Measurements from ENCODE around the gene SEC16A. TPM values are rescaled to one million over a fixed set of nuclear protein-coding genes. Genes with fewer than 3 reads are reported as not detected.

SEC16A gene
- 10 to 100 TPM; 69.4 to 71.2 TPM for total RNA-seq

GRCh38 chr9:136482793-136483588, at the start of gene SEC16A:
TSS of gene SEC16A (minus strand) at chr9:136483040. CDS start at chr9:136477615, 5,425 bp downstream.
- Mint-ChIP-seq H3K27me3 (no peaks in the 10 kb centered on the region), H3K4me1 (peaks cover 29% of the 10 kb centered on the region), H3K9me3 (no peaks in the 10 kb centered on the region), H3K36me3 (peaks cover 8% of the 10 kb centered on the region), H3K4me3 (peak within 1 kb of the TSS; percentile 98), H3K27ac (peak within 1 kb of the TSS; percentile 99)
- DNase-seq = peak; percentile 100

GRCh38 chr9:136531904-136532798, 49.3 kb upstream of the SEC16A start:
- Mint-ChIP-seq H3K36me3 (peaks cover 16% of the 10 kb centered on the region), H3K9me3 (no peaks in the 10 kb centered on the region), H3K4me1 (peaks cover 31% of the 10 kb centered on the region), H3K4me3 (peak overlapping the region; percentile 67), H3K27me3 (no peaks in the 10 kb centered on the region), H3K27ac (peak overlapping the region; percentile 91)
- no peak for DNase-seq

DNA sequence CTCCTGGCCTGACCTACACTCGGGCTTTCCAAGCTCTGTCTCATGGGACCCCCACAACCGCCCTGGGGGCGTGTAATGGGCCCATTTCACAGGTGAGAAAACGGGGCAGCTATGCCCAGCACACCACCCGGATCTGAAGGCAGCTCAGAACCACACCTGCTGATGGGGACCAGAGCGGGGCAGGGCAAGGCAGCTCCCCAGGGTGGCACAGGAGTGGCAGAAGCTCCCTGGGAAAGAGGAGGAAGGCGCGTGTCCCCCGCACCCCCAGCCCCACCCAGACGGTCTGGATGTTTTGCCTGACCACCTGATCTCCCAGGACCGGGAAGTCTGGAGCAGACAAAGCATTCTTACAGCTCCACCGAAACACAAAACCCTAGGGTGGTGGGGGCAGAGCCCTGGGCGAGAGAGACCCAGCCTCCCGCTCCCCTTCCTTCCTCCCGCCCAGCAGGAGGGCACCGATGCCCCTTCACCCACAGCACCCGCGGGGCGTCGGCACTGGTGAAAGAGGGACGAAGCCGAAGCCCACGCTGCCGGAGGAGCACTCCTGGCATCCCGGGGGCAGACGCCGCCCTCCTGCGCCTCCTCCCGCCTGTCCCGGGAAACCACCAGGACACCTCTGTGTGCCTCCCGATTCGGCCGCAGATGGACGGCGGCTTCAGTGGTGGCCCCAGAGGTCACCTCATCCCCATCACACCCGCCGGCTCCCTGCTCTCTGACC, 48.5 kb upstream of the SEC16A start:
- no peak for DNase-seq
- H3K27ac Mint-ChIP-seq = no peak overlapping the region
- H3K4me1 Mint-ChIP-seq = peaks cover 30% of the 10 kb centered on the region
- H3K36me3 Mint-ChIP-seq = peaks cover 14% of the 10 kb centered on the region
- no peaks in the 10 kb centered on the region for H3K9me3 Mint-ChIP-seq
- H3K4me3 Mint-ChIP-seq = peak overlapping the region; percentile 4
- no peaks in the 10 kb centered on the region for H3K27me3 Mint-ChIP-seq

DNA sequence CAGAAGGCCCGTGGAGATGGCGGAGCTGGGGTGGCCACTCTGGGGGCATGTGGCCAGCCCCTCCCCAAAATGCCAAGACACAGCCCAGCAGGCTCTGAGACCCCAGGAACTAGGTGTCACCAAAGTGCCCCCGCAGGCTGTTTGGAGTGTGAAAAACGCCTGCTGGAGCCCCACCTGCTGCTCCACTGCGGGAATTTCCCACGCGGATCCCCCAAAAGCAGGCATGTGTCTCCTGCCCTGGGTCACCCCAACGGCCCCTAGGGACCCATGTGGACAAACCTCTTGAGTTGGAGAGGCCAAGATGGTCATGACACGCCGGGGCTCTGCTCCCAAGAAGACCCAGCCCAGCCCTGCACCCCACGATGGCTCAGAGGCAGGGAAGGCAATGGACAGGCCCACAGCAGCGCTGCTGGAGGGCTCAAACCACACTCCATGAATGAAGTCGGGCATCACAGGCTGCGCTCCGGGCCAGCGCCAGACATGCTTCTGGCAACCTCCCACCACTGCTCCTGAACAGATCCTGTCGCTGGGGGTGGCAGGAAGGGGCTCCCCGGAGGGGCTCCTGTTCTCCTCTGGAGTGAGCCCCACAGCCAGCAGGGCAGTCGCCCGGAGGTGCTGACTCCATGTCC, 47.7 kb upstream of the SEC16A start:
- H3K4me1 Mint-ChIP-seq = peaks cover 30% of the 10 kb centered on the region
- H3K9me3 Mint-ChIP-seq = no peaks in the 10 kb centered on the region
- H3K27ac Mint-ChIP-seq = no peak overlapping the region
- H3K36me3 Mint-ChIP-seq = peaks cover 14% of the 10 kb centered on the region
- DNase-seq = no peak
- no peaks in the 10 kb centered on the region for H3K27me3 Mint-ChIP-seq
- no peak overlapping the region for H3K4me3 Mint-ChIP-seq

GRCh38 chr9:136529516-136530460, 46.9 kb upstream of the SEC16A start:
- Mint-ChIP-seq H3K4me3 (no peak overlapping the region), H3K27me3 (no peaks in the 10 kb centered on the region), H3K36me3 (peaks cover 14% of the 10 kb centered on the region), H3K4me1 (peaks cover 30% of the 10 kb centered on the region), H3K27ac (no peak overlapping the region), H3K9me3 (no peaks in the 10 kb centered on the region)
- no peak for DNase-seq

- Mint-ChIP-seq H3K4me3 (no peak overlapping the region), H3K36me3 (peaks cover 9% of the 10 kb centered on the region), H3K9me3 (no peaks in the 10 kb centered on the region), H3K4me1 (peaks cover 23% of the 10 kb centered on the region), H3K27me3 (no peaks in the 10 kb centered on the region), H3K27ac (no peak overlapping the region)
- no peak for DNase-seq
These were observed 46.0 kb upstream of the SEC16A start for GRCh38 chr9:136528716-136529341.

DNA sequence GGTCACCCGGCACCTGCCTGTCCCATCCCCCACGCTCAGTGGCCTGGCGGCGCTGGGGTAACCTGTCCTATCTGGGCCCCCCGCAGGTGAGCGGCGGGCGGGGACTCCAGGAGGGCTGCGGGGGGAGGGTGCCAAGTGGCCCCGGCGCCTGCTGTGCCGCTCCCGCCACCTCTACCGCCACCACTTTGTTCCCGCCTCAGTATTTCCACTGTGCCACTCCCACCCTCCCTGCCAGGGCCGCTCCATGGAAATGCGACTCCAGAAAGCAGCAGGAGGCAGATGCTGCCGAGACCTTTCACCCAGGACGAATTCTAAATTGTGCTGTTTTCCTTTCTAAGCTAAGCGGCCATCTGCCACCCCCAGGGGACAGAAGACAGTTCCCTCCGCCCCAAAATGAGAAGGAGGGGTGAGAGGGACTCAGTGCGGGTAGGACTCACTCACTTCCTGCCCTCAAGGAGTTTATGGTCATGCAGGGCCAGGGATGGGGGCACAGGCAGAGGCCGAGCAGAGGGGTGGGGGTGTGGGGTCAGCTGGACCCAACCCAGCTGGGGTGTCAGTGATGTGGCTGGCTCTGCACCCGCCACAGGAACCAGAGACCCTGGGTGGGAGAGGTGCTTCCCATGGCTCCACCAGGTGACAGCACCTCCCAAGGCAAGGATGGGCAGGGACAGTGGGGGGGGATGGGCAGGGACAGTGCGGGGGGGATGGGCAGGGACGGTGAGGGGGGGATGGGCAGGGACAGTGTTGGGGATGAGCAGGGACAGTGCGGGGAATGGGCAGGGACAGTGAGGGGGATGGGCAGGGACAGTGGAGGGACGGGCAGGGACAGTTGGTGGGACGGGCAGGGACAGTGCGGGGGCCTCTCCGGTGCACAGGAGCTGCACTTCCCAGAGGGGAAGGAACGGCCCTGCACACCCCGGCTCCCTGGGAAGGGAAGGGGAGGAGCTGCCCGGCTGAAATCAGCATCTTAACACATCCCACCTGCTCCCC, 45.2 kb upstream of the SEC16A start:
- DNase-seq = no peak
- Mint-ChIP-seq H3K4me1 (peaks cover 18% of the 10 kb centered on the region), H3K27ac (peak overlapping the region; percentile 63), H3K4me3 (no peak overlapping the region), H3K27me3 (no peaks in the 10 kb centered on the region), H3K36me3 (peaks cover 9% of the 10 kb centered on the region), H3K9me3 (no peaks in the 10 kb centered on the region)

- no peak for DNase-seq
- H3K36me3 Mint-ChIP-seq = peaks cover 4% of the 10 kb centered on the region
- H3K4me3 Mint-ChIP-seq = no peak overlapping the region
- no peaks in the 10 kb centered on the region for H3K9me3 Mint-ChIP-seq
- no peak overlapping the region for H3K27ac Mint-ChIP-seq
- H3K27me3 Mint-ChIP-seq = no peaks in the 10 kb centered on the region
- H3K4me1 Mint-ChIP-seq = peaks cover 13% of the 10 kb centered on the region
These were observed 44.3 kb upstream of the SEC16A start for GRCh38 chr9:136527131-136527530.

DNA sequence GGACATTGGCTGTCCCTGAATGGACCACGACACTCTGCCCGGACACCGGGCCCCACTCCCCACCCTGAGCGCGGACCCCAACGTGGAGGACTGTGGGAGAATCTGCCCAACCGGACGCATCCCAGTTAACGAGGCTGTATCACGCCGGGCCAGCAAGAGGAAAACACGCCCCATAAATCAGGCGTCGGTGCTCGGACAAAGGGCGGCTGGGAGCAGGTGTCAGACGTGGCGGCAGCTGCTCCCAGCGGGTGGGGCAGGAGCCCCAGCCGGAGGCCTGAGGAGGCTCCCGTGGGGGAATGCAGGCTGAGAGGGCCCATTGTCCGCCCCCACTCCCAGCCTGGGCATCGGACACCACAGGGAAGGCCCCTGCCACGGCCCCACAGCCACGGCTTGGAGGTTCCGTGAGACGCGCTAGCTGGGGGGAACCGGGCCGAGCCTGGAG, 43.8 kb upstream of the SEC16A start:
- H3K27ac Mint-ChIP-seq = no peak overlapping the region
- H3K27me3 Mint-ChIP-seq = no peaks in the 10 kb centered on the region
- peaks cover 11% of the 10 kb centered on the region for H3K4me1 Mint-ChIP-seq
- no peaks in the 10 kb centered on the region for H3K9me3 Mint-ChIP-seq
- no peak overlapping the region for H3K4me3 Mint-ChIP-seq
- H3K36me3 Mint-ChIP-seq = peaks cover 3% of the 10 kb centered on the region
- no peak for DNase-seq

GRCh38 chr9:136525841-136526499, 43.1 kb upstream of the SEC16A start:
- H3K36me3 Mint-ChIP-seq = peaks cover 2% of the 10 kb centered on the region
- no peaks in the 10 kb centered on the region for H3K9me3 Mint-ChIP-seq
- H3K27me3 Mint-ChIP-seq = no peaks in the 10 kb centered on the region
- DNase-seq = no peak
- H3K4me1 Mint-ChIP-seq = peaks cover 9% of the 10 kb centered on the region
- H3K4me3 Mint-ChIP-seq = no peak overlapping the region
- H3K27ac Mint-ChIP-seq = no peak overlapping the region

DNA sequence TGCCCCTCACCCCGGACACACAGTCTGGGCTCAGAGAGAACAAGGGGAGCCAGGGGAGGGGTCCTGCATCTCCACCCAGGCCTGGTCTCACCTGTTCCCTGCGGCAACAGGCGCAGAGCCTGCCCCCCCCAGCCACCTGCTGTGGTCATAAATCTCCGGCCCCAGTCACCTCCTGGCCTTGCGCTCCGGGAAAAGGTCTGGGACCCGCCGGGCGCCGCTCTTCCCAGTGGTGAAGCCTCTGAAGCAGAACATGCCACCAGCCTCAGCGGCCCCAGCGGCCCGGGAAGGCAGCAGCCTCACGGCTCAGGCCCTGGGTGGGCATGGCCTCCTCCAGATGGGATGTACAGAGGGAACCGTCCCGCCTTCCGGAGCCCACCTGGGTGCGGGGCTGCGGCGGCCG, 42.4 kb upstream of the SEC16A start:
- no peaks in the 10 kb centered on the region for H3K9me3 Mint-ChIP-seq
- peaks cover 4% of the 10 kb centered on the region for H3K4me1 Mint-ChIP-seq
- DNase-seq = no peak
- no peak overlapping the region for H3K27ac Mint-ChIP-seq
- H3K36me3 Mint-ChIP-seq = peaks cover 2% of the 10 kb centered on the region
- H3K4me3 Mint-ChIP-seq = no peak overlapping the region
- H3K27me3 Mint-ChIP-seq = no peaks in the 10 kb centered on the region
